D341Med (cell line): ENCODE measurements around the gene SET.
A peak's percentile ranks its signal among the peaks of the same experiment; 100 is the strongest.

Experiments
- DNase-seq: peaks from one replicate; pipeline ENCODE4 v3.0.0; 2012; ENCODE audit warnings: low spot score

The SET gene

GRCh38 chr9:128731093-128731492, 42.1 kb downstream of the SET start:
- DNase-seq: no peak

GRCh38 chr9:128731691-128732090, 42.7 kb downstream of the SET start:
- DNase-seq: no peak

DNA sequence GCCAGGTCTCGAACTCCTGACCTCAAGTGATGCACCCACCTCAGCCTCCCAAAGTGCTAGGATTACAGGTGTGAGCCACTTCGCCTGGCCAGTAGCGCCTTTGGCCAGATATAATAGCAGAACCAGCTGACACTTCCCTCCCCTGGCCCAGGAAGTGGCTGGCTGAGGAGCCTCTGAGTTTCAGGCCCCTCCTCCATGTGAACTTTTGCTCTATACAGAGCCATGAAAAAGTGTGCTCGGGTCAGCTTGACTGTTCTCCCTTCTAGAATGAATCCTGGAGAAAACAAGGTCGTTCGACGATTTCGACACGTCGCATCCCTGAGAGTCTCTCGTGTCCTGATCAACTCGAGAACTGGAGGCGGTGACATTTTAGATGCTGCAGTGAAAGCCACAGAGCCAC, 43.6 kb downstream of the SET start:
- DNase-seq: no peak

DNA sequence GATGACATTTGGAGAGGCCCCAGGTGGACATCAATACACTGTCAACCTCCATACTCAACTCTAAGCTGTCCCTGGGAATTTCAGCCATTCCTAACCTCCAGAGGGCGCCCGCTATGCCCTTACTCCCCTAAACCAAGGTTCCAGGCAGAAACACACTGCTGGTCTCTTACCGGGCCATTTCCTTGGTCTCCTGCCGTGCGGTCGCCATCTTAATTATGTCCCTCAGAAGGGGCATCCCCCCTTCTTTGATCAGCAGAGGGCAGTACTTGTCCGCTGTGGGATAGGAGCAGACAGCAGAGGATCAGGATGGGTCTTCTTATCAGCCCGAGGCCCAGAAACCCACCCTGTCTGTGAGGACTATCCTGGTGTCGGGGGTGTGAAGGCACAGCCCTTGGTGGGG, 44.2 kb downstream of the SET start:
- DNase-seq: peak; percentile 83

DNA sequence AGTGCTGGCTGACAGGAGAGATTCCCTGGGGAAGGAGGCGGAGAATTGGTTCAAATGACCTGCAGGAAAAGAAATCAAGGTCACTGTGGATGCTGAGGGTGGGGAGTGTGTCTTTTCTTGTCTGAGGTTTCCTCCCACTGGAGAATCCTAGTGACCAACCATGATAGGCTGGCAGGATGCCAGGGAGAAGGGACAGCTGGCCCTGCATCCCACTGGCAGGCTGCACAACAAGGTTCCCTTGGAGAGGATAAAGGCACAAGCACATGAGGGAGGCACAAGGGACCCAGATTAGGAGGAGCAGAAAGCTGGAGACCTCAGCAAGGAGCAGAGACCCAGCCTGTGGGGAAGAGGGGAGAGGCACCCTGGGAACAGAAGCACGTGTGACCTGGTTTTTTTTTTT, 46.4 kb downstream of the SET start:
- DNase-seq: no peak

DNA sequence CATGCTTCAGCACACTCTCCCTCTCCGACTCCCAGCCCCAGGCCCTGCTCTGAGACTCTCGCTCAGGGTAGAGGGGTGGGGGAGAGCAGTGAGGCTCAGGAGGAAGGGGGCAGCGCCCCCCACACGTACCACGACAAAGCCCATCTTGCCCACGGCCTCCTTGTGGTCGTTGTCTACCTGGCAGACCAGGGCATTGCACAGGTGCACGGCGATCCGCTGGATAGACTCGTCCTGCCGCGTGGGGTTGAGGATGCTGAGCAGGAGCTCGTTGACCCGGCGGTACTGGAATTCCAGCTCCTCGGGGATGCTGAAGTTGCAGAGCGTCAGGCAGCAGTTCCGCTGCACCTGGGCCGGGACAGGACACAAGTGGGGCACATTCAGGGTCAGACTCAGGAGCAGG, 53.4 kb downstream of the SET start:
- no peak for DNase-seq

DNA sequence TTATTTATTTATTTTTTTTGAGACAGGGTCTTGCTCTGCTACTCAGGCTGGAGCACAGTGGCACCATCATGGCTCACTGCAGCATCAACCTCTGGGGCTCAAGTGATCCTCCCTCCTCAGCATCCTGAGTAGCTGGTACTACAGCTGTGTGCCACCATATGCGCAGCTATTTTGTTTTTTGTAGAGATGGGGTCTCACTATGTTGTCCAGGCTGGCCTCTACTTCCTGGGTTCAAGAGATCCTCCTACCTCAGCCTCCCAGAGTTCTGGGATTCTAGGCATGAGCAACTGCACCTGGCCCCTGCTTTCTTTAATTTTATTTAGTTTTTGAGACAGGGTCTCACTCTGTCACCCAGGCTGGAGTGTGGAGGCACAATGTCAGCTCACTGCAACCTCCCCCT, 54.4 kb downstream of the SET start:
- no peak for DNase-seq
